ENCODE measurements around the gene TRPM2.
A peak's percentile ranks its signal among the peaks of the same experiment; 100 is the strongest.
"Not testable (repeated sequence)": the region's sequence is repeated elsewhere in the genome, so short reads cannot be mapped to it uniquely, and the experiment has no call there.

The TRPM2 gene

DNA sequence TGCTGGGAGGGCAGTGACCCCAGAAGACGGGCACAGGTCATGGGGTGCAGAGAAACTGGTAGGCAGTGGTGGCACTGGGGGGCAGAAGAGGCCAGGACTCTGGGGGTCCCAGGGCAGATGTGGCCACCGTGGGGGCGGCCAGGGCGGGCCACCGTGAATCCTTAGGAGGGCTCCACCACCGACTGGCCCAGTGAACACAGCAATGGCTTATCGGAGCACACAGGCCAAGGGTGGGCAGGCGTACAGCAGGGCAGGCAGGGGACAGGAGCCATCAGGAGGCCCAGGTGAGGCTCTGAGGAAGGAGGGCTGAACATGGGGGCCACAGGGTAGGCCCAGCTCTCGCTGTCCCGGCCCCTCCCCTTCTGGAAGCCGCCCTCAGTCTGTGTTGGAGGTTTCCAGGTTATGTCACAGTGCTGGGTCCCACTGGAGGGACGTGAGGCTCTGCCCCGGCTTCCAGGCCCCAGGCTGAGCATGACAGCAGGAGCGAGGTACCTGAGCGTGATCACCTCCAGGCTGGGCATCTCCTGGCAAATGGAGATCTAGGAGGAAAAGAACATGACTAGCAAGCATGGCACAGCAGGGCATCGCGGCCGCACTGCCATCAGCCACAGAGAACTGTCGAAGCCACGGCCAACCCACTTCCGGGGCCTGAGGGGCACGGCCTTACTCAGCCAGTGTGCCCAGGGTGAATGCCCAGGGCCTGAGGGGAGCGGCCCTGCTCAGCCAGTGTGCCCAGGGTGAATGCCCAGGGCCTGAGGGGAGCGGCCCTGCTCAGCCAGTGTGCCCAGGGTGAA lies 18.0 kb upstream of the TRPM2 start:
- DNase-seq (ENCODE audit: low read depth) = no peak

DNA sequence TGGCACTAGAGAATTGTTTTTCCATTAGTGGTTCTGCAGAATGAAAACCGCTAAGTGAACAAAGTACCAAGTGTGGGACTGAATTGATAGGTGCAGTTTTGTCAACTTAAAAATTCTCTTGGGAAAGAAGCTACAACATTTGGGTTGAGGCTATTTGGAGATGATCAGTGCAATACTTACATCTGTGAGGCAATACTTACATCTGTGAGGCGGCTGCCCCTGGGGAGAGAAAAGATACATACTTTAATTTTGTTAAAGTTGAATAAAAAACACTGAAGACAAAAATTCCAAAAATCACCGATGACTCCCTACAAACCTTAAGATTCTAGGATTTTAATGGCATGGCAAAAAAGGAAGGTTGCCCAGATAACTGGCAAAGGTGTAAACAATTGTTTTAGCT lies 16.0 kb upstream of the TRPM2 start:
- no peak for DNase-seq (ENCODE audit: low read depth)

DNA sequence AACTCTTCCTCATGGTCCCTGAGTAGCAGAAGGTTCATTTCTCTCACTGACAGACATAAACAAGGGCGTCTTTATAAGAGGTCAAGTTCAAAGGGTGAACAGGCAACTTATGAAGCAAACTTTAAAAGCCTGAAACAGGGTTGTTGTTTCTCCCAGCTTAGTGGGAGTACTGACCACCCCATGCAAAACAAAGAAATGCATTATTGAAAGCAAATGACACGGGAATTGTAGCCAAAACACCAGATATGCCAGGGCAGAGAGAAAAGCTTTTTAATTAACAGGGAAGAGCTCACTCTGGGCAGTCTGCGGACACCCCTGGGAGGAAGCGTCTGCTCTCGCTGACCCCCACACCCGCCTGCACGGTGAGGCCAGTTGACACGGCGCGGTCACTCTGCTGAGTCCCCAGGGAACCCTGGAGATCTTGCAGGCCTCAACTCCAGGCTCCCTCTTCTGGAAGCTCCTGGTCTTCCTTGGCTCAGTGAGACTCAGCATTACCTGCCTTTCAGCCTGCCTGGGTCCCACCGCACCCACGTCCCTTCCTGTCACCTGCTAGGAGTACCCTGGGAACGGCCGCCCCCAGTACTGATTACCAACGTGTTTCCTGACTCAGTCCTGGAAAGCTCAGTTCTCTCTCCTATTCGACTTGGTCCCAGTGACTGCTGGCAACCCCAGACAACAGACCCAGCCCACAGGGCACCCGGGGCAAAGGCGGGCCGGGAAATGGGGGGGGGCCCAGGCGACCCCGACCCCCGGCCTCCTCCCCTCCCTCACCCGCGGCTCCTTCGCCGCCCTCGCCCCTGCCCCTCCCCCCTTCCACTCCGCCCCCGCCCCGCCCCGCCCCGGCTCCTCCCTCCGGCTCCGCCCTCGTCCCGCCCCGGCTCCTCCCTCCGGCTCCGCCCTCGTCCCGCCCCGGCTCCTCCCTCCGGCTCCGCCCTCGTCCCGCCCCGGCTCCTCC lies 15.2 kb upstream of the TRPM2 start:
- DNase-seq (ENCODE audit: low read depth) = peak; percentile 13

DNA sequence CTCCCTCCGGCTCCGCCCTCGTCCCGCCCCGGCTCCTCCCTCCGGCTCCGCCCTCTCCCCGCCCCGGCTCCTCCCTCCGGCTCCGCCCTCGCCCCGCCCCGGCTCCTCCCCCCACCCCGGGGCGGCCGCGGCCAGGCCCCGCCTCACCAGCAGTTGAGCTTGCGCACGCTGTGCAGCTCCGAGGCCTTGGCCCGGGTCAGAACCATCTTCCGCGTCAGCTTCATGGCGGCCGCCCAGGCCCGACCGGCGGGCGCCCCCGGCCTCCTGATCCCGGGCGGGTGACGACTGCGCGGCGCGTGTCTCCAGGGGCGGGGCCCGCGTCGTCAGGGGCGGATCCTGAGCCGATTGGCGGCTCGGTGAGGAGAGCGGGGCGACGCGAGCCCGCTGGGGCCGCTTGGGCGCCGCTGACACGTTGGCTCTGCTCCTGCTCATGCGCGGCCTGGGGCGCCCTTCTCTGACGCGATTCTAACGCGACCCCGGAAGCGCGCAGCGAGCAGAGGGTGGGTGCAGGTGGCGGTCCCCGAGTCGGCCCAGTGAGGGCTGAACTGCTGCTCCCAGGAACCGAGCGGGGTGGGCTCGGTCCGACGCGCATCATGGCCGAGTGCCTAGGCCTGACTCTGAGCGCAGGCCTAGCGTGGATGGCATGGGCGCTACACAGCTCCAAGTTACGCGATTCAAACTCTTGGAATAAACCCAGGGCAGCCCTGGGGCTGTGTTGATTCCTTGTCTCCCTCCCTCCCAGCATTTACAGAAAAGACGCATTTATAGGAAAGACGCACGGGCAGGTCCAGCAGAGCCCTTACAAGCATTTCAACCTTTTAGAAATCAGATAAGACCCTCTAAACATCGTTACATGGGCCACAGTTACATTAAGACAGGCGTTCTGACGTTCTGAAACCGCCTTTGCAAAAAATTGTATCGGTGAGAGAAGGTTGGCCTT lies 14.2 kb upstream of the TRPM2 start, which contains the start of gene CFAP410:
Gene CFAP410, minus strand, starts transcription at position 420 of the 940 bp plus-strand sequence. Its CDS starts 196 bp downstream, at position 224.
- DNase-seq (ENCODE audit: low read depth) = peak; percentile 95

DNA sequence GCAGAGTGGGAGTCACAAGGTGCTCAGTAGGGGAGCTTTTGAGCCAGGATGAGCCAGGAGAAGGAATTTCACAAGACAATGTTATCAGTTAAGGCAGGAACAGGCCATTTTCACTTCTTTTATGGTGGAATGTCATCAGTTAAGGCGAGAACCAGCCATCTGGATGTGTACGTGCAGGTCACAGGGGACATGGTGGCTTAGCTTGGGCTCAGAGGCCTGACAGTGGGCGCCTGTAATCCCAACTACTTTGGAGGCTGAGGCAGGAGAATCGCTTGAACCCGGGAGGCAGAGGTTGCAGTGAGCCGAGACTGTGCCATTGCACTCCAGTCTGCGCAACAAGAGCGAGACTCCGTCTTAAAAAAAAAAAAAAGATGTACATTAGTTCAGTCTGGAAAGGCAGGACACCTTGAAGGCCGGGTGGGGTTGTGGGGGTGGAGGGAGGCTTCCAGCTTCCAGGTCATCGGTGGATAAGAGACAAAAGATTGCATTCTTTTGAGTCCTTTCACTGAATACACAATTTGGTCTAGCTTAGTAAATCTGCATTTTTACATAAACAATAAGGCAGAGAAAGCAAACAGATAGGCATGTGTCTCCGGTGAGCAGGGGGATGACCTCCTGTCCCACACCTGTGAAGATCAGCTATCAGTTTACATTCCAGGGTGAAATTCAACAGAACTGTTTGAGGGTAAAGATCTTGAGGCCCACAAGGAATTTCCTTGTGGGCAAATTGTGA lies 11.5 kb upstream of the TRPM2 start:
- DNase-seq (ENCODE audit: low read depth) = not testable (repeated sequence)

DNA sequence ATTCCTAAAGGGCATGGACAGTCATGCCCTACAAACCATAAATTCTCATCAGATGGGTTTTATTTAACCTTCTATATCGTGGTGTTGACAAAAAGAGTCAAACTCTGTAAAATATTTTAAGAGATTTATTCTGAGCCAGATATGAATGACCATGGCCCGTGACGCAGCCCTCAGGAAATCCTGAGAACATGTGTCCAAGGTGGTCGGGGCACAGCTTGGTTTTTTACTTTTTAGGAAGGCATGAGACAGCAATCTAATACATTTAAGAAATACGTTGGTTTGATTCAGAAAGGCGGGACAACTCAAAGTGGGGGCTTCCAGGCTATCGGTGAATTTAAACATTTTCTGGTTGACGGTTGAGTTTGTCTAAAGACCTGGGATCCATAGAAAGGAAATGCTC lies 10.4 kb upstream of the TRPM2 start:
- not testable (repeated sequence) for DNase-seq (ENCODE audit: low read depth)

DNA sequence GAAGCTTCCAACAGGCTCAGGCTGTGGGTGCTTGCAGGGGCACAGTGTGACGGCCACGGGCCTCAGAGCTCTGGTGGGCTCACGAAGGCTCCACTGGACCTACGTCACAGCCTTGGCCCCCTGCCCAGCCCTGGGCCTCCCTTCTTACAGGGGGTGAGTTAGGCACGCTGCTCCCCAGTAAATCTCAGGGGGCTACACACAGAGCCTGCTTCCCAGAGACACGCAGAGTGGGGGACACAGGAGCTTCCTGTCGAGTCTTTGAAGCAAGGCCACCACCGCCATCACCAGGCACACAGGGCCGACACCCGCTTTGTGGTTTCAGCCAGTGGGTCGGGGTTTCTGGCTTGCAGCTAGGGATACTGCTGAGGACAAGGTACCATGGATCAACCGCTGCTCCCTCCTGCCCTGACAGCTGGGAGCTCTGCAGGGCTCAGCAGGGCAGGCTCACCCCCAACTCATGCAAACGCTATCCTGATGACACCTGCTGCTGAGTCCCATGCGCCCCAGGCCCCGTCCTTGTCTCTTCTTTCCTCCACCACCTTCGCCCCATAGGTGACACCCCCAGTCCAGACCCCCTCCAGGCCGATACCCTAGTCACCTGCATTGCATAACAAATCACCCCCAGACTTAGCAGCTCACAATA lies 8.8 kb upstream of the TRPM2 start:
- DNase-seq (ENCODE audit: low read depth) = no peak

DNA sequence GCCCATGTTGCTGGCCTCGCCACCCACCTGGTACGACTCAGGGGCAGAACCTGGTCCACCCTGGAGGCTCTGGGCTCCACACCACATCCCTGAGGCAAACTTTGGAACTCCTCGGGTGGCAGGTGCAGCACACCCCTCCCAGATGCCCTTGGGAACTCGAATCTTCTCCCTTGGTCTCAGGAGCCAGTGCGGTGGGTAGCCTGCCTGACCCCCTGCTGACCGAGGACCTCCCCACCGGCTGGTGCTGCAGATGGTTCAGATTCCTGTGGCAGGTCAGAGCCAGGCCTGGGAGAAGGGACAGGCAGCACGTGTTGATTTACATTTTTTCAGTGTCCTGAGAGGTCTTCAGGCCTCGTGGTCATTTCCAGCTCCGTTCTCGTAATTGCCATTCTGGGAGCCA lies 7.9 kb upstream of the TRPM2 start:
- DNase-seq (ENCODE audit: low read depth) = no peak

DNA sequence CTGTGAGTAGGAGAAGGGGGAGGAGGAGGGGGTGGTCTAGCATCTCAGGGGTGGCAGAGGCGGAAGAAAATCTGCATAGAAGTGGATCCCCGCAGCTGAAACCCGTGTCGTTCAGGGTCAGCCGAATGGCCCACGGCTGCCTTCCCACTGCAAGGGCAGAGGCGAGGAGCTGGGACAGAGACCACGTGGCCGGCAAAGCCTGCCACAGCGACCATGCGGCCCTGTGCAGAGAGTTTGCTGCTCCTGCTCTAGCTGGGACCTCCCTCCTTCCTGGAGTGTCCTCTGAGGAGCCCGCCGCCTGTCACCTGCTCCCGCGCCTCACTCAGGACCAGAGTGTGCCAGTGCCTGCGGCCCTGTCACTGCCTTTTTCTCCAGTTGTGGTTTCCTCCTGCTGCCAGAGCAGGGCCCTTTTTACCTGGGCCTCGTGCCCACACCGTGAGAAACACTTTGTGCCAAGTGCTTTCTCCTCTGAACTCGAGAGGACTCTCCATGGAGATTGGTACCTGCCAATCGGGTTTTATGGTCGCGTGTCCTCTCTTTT lies 5.4 kb upstream of the TRPM2 start:
- no peak for DNase-seq (ENCODE audit: low read depth)

DNA sequence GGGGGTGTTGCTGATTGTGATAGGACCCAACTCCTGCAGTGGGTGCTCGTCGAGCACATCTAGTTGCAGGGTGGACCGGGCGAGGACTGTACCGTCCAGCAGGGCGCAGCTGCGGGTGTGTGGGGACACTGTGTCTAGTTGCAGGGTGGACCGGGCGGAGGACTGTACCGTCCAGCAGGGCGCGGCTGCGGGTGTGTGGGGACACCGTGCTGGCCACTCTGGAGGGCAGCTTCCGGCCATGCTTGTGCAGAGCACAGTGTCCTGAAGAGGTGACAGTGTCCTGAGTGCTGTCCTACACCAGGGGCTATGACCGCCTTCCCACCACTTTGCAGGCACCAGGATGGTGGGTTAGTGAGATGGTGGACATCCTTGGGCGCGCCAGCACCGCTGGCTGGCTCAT lies 4.6 kb upstream of the TRPM2 start:
- DNase-seq (ENCODE audit: low read depth) = no peak

DNA sequence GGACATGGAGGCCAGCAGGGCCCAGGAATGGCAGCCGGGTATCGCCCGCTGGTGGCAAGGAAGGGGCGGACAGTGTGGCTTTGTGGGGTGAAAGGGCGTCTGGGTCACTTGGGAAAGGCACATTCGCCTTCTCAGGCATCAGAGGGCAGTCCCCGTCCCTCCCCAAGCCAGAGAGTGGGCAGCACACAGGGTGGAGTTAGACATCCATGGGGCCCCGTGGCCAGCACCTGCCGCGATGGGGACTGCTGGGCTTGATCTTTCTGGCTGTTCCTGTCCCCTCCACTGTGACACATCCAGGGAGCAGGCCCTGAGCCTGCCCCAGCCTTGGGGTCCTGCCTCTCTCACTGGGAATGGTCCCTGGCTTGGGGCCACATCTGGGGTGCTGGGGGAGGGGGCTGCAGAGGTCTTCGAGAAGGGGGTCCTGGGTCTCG lies 4.0 kb upstream of the TRPM2 start:
- no peak for DNase-seq (ENCODE audit: low read depth)

DNA sequence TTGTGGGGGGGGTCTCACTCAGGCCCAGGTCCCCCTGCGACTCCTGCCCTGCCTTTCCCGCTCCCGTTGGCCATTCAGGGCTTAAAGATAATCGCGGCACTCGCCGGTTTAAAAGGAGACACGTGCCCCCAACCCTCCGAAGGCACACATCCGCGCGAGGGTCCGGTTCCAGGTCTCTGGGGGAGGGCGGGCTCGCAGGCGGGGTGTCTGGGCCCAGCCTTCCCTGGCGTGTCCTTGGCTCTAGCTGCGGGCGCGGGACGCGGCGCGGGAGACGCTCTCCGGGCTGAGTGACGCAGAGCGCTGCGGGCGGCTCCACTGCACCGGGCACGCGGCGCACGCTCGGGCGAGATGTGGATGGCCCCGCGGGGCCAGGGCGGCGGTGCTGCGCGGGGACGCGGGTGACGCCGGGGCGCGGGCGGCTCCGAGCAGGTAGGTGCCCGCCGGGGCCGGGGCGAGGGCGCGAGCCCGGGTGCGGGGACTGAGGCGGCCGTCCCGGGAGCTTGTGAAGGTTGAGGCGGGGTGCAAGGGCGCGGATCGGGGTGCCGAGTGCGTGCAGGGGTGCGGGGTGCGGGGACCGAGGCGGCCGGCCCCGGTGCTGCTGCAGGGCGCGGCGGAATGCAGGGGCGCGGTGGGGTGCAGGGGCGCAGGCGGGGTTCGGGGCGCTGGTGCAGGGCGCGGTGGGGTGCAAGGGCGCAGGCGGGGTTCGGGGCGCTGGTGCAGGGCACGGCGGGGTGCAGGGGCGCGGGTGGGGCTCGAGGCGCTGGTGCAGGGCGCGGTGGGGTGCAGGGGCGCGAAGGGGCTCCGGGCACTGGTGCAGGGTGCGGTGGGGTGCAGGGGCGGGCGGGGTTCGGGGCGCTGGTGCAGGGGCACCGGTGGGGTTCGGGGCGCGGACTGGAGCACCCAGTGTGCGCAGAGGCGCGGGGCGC lies 3.3 kb upstream of the TRPM2 start:
- DNase-seq (ENCODE audit: low read depth) = no peak

DNA sequence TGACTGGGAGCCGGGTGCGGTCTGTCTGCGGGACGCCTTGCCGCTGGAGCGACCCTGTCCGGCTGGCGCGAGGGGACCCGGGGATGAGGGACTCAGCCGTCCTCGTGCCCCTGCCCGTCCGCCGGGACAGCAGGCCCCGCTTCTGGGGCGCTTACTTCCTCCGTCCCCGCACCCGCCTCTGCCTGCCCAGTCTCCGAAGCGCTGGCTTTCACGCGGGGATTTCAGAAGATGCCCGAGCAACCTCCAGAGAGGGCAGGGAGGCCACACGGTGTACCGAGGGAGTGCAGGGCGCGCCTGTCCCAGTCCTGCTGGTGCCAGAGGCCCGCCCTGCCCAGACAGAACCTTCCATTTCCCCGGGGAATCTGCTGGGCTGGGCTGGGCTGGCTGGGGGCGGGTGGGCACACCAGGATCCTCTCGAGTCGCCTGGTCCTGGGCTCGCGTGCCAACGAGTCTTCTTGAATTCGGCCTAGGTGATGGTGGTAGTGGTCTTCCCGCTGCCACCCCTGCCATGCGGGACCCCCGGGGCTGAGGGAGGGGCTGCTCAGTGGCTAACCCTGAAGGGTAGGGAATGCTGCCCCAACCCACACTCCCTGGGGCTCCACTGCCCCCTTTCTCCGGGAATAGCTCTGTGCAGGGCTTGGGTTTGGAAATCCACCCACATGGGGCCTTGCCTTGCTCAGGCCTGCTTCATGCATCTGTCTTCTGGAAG lies 2.5 kb upstream of the TRPM2 start:
- no peak for DNase-seq (ENCODE audit: low read depth)

DNA sequence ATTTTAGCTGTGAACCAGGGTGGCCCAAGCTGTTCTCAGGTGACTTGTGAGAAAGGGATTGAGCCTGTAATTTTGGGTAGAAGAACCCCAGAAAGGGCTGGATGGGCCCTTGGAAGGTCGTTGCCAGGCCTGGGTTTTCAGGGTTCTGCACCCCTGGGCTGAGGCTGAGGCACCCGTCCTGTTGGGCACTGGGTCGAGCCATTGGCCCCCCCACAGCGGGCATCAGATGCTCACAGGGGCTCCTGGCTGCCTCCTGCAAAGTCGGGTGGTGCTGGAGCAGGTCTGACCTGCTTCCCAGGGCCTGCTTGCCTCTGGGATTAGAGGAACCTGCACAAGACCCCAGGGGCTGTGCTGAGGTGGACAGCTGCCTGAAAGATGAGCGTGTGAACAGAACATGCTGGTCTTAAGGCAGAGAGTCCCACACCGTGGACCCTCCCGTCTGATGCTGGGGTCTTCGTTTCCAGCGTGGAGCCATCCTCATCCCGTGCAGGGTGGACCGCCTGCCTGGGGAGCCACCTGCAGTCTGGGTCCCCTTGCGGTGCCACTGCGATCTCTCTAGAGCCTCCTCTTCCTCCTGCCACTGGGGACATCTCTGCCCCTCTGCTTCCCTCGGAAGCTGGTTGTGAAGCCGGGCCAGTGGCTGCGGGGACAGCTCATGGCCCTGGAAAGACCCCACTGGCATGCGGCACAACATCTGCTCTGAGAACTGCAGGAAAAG lies 1.7 kb upstream of the TRPM2 start:
- DNase-seq (ENCODE audit: low read depth) = no peak

DNA sequence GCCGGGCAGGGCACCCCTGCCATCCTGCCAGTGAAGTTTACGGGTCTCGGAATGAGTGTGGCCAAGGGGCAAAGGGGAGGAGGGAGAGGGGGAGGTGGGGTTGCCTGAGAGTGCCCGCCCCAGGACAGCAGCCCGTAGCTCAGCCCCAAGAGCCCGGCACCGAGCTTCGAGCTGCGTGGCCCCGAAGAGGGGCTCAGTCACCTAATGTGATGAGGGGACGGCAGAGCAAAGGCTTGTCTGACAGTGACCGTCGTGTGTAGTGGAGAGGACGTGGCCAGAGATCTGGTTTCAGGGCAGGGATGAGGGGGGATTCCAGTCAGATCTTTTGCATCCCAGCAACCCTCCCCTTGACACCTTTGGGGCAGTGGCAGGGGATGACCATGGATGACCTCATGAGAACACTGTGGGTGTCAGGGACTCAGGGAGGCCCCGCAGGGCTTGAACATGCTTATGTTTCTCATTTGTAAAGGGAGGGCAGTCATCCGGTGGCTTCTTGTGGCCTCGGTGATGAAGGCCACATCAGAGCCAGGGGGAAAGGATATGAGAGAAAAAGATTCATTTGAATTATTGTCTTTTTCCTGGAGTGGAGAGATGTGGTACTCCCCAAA lies 1.1 kb upstream of the TRPM2 start:
- no peak for DNase-seq (ENCODE audit: low read depth)

DNA sequence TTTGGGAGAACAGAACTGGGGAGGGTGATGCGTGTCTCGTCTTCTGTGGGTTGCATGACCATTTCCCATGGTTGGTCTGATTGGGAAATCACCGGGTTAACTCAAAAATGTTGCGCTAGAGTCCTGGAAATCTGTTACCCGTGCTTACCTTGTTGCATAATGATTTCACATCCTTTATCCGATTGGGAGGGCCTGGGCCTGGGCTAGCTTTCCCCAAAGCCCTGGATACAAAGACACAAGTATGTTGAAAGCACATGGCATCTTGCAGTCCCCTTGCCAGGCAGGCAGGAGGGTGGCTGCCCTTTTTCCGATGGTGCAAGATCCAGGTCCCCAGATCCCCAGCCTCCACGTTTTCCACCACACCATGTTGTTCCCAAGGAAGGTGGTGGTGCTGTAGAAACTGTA lies 582 bp downstream of the TRPM2 start:
- no peak for DNase-seq (ENCODE audit: low read depth)

Measured in activated T-cell treated with anti-CD3 and anti-CD28 coated beads for 48 hours (primary cell).